Measurements from ENCODE around the gene DHDH. TPM values are rescaled to one million over a fixed set of nuclear protein-coding genes. Genes with fewer than 3 reads are reported as not detected.

Gene DHDH
- total and polyA plus RNA-seq, 2 of the 13 experiments (the other 11 are each of a cell fraction or from before 2014, with no cell fraction given) = 0.13 to 0.91 TPM

GRCh38 chr19:48907671-48908070, 25.8 kb upstream of the DHDH start (continued):
- TF ChIP-seq GATAD1 (CRISPR knock-in tag; IDR thresholded peaks at IDR 0.05) (peak; percentile 61), PCBP1 (IDR thresholded peaks at IDR 0.05; ENCODE audit: borderline replicate concordance, low read depth, low read length) (no peak), BRCA1 (CRISPR knock-in tag; IDR thresholded peaks at IDR 0.05) (no peak), YEATS2 (CRISPR knock-in tag; IDR thresholded peaks at IDR 0.05; ENCODE audit: borderline replicate concordance) (0 out of 2 replicates have a peak, but pooled peaks have one; percentile 32), KDM6A (CRISPR knock-in tag; IDR thresholded peaks at IDR 0.05; ENCODE audit: low read depth) (0 out of 2 replicates have a peak, but pooled peaks have one; percentile 40), MYC (CRISPR knock-in tag; IDR thresholded peaks at IDR 0.05; ENCODE audit: borderline replicate concordance) (peak; percentile 51; the same call in 1 of the 2 replicates), FOXC1 (CRISPR knock-in tag; IDR thresholded peaks at IDR 0.05; ENCODE audit: borderline replicate concordance) (no peak), SAFB2 (CRISPR knock-in tag; IDR thresholded peaks at IDR 0.05; ENCODE audit: borderline replicate concordance, low read depth) (no peak), ZNF629 (CRISPR knock-in tag; conservative IDR thresholded peaks at IDR 0.05) (0 out of 2 replicates have a peak, but pooled peaks have one; percentile 9), ZKSCAN1 (IDR thresholded peaks at IDR 0.05; ENCODE audit: low read length) (no peak), SP140L (CRISPR knock-in tag; IDR thresholded peaks at IDR 0.05; ENCODE audit: borderline replicate concordance) (no peak), GTF2F1 (IDR thresholded peaks at IDR 0.05; ENCODE audit: low read length) (no peak), STAT5B (CRISPR knock-in tag; IDR thresholded peaks at IDR 0.05) (no peak), ZNF768 (CRISPR knock-in tag; IDR thresholded peaks at IDR 0.05) (no peak), ZNF34 (CRISPR knock-in tag; IDR thresholded peaks at IDR 0.05; ENCODE audit: borderline replicate concordance) (no peak), ZNF782 (CRISPR knock-in tag; IDR thresholded peaks at IDR 0.05; ENCODE audit: borderline replicate concordance) (no peak), ZNF567 (CRISPR knock-in tag; IDR thresholded peaks at IDR 0.05; ENCODE audit: borderline replicate concordance) (no peak), FLYWCH1 (CRISPR knock-in tag; IDR thresholded peaks at IDR 0.05) (no peak), ZNF121 (CRISPR knock-in tag; IDR thresholded peaks at IDR 0.05) (no peak), ZNF7 (CRISPR knock-in tag; IDR thresholded peaks at IDR 0.05) (no peak), ZNF639 (CRISPR knock-in tag; conservative IDR thresholded peaks at IDR 0.05) (0 out of 2 replicates have a peak, but pooled peaks have one; percentile 46), KAT8 (CRISPR knock-in tag; IDR thresholded peaks at IDR 0.05) (peak; percentile 49; the same call in 1 of the 2 replicates), KAT7 (CRISPR knock-in tag; IDR thresholded peaks at IDR 0.05; ENCODE audit: borderline replicate concordance) (no peak), ZNF510 (CRISPR knock-in tag; IDR thresholded peaks at IDR 0.05; ENCODE audit: low read depth) (no peak), MED8 (CRISPR knock-in tag; IDR thresholded peaks at IDR 0.05; ENCODE audit: insufficient replicate concordance) (no peak), ZNF710 (CRISPR knock-in tag; IDR thresholded peaks at IDR 0.05; ENCODE audit: borderline replicate concordance) (no peak), RBM22 (optimal IDR thresholded peaks at IDR 0.05; ENCODE audit: low read length) (peak; percentile 42)
- TF ChIP-seq, protein P1, sequence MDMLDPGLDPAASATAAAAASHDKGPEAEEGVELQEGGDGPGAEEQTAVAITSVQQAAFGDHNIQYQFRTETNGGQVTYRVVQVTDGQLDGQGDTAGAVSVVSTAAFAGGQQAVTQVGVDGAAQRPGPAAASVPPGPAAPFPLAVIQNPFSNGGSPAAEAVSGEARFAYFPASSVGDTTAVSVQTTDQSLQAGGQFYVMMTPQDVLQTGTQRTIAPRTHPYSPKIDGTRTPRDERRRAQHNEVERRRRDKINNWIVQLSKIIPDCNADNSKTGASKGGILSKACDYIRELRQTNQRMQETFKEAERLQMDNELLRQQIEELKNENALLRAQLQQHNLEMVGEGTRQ (IDR thresholded peaks at IDR 0.05; ENCODE audit: low read depth, low read length) = no peak
- TF ChIP-seq, protein P1 (CRISPR knock-in tag; IDR thresholded peaks at IDR 0.05; ENCODE audit: borderline replicate concordance) = no peak
